ENCODE data around the gene ABHD8. TPM values are rescaled to one million over a fixed set of nuclear protein-coding genes. Genes with fewer than 3 reads are reported as not detected.
"Not testable (repeated sequence)": the region's sequence is repeated elsewhere in the genome, so short reads cannot be mapped to it uniquely, and the experiment has no call there.

The ABHD8 gene
- total RNA-seq, 1 donor from 2014 or later = 5.1 TPM

- DNase-seq (ENCODE audit: low read depth in 2 of 2) = no peak
These were observed 6.2 kb downstream of the ABHD8 start for GRCh38 chr19:17296976-17297375.

- DNase-seq (ENCODE audit: low read depth in 2 of 2) = peak; percentile 63 to 79
These were observed 7.0 kb downstream of the ABHD8 start for GRCh38 chr19:17296273-17296672.

GRCh38 chr19:17295551-17295950 is 7.7 kb downstream of the ABHD8 start:
- DNase-seq (ENCODE audit: low read depth in 2 of 2) = not testable (repeated sequence)

GRCh38 chr19:17294051-17294891 is 9.0 kb downstream of the ABHD8 start:
- DNase-seq (ENCODE audit: low read depth in 2 of 2) = peak in 1 of 2 donors; percentile 30

GRCh38 chr19:17293605-17294004 is 9.6 kb downstream of the ABHD8 start:
- no peak for DNase-seq (ENCODE audit: low read depth in 2 of 2)

GRCh38 chr19:17292301-17293074 is 10.7 kb downstream of the ABHD8 start:
- peak; percentile 63 to 86 for DNase-seq (ENCODE audit: low read depth in 2 of 2)

- DNase-seq (ENCODE audit: low read depth in 2 of 2) = peak; percentile 86 to 89
These were observed 13.7 kb downstream of the ABHD8 start for GRCh38 chr19:17289489-17289888.

- no peak for DNase-seq (ENCODE audit: low read depth in 2 of 2)
These were observed 16.5 kb downstream of the ABHD8 start for GRCh38 chr19:17286752-17287151.

- no peak for DNase-seq (ENCODE audit: low read depth in 2 of 2)
These were observed 17.0 kb downstream of the ABHD8 start for GRCh38 chr19:17286263-17286662.

GRCh38 chr19:17285415-17286135 is 17.6 kb downstream of the ABHD8 start:
- DNase-seq (ENCODE audit: low read depth in 2 of 2) = no peak

GRCh38 chr19:17283504-17283996 is 19.7 kb downstream of the ABHD8 start:
- DNase-seq (ENCODE audit: low read depth in 2 of 2) = no peak

- peak in 1 of 2 donors; percentile 83 for DNase-seq (ENCODE audit: low read depth in 2 of 2)
These were observed 20.6 kb downstream of the ABHD8 start for GRCh38 chr19:17282488-17283125.

GRCh38 chr19:17281391-17282304 is 21.6 kb downstream of the ABHD8 start, which contains the start of gene ANKLE1:
ANKLE1 (plus strand) TSS chr19:17281901; CDS start chr19:17281921, 20 bp downstream.
- DNase-seq (ENCODE audit: low read depth in 2 of 2) = peak in 1 of 2 donors; percentile 36

- no peak for DNase-seq (ENCODE audit: low read depth in 2 of 2)
These were observed 23.8 kb downstream of the ABHD8 start for GRCh38 chr19:17279436-17279835.

GRCh38 chr19:17275441-17276175 is 27.6 kb downstream of the ABHD8 start:
- no peak for DNase-seq (ENCODE audit: low read depth in 2 of 2)

- not testable (repeated sequence) for DNase-seq (ENCODE audit: low read depth in 2 of 2)
These were observed 28.3 kb downstream of the ABHD8 start for GRCh38 chr19:17274892-17275291.

GRCh38 chr19:17268754-17269153 is 34.5 kb downstream of the ABHD8 start:
- DNase-seq (ENCODE audit: low read depth in 2 of 2) = no peak

GRCh38 chr19:17266975-17267788 is 36.0 kb downstream of the ABHD8 start, which contains the start of gene BABAM1:
BABAM1 (plus strand) TSS chr19:17267443; CDS start chr19:17268807, 1,364 bp downstream.
- DNase-seq (ENCODE audit: low read depth in 2 of 2) = peak; percentile 100
